Brain pericyte (primary cell): ENCODE data around the gene WNK1.
"Not testable (repeated sequence)": the region's sequence is repeated elsewhere in the genome, so short reads cannot be mapped to it uniquely, and the experiment has no call there.

ENCODE experiments used
- DNase-seq: peaks from one replicate; pipeline ENCODE4 v3.0.0-alpha.2; 2012; ENCODE audit warnings: low read depth, low spot score

The WNK1 gene

GRCh38 chr12:910416-910815 is 158.0 kb downstream of the WNK1 start:
- no peak for DNase-seq

DNA sequence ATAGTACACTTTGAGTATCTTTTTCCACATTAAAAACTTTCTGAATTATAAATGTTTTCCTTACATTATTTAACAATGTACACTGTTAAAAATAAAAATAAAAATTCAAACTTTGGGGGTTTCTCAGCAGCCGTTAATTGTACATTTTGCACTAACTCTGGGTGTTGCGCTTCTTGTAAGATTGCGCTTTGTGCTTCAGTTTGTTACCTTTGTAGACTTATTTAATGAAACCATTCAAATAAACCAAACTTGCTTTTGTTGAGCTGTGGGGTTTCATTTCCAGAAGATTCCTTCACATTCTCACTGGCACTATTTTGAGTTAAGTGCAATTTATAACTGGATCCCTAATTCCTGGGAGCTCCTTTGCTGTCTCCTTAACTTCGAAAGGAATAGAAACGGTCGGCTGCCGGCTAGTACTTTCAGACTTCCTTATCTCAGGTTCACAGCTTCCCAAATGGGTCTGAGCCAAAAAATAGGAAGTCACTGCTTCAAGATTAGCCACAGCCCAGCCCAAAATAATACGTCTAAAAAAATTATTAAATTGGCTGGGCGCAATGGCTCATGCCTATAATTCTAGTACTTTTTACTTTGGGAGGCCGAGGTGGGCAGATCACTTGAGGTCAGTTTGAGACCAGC is 158.9 kb downstream of the WNK1 start:
- DNase-seq = no peak

GRCh38 chr12:912466-913235 is 160.3 kb downstream of the WNK1 start:
- DNase-seq = no peak

- DNase-seq = no peak
Measured at GRCh38 chr12:913919-914698, 161.7 kb downstream of the WNK1 start.

DNA sequence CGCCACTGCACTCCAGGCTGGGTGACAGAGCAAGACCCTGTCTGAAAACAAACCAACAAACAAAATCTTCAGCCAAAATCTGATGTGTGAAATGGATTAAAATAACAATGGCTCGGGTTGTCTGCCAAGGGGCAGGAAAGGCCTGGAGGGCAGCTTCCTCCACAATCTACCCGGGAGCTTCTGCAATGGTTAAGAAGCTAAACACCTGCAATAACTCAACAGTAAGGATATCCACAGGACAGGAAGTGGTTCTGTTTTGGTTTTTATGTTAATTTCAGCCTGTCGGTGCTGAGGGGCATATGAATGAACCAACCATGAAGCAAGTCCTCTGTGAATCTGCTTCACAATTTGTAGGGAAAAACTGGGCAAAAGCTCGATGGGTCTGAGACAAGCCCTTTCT is 162.7 kb downstream of the WNK1 start:
- DNase-seq = no peak

- no peak for DNase-seq
Measured at GRCh38 chr12:916240-916639, 163.9 kb downstream of the WNK1 start.

DNA sequence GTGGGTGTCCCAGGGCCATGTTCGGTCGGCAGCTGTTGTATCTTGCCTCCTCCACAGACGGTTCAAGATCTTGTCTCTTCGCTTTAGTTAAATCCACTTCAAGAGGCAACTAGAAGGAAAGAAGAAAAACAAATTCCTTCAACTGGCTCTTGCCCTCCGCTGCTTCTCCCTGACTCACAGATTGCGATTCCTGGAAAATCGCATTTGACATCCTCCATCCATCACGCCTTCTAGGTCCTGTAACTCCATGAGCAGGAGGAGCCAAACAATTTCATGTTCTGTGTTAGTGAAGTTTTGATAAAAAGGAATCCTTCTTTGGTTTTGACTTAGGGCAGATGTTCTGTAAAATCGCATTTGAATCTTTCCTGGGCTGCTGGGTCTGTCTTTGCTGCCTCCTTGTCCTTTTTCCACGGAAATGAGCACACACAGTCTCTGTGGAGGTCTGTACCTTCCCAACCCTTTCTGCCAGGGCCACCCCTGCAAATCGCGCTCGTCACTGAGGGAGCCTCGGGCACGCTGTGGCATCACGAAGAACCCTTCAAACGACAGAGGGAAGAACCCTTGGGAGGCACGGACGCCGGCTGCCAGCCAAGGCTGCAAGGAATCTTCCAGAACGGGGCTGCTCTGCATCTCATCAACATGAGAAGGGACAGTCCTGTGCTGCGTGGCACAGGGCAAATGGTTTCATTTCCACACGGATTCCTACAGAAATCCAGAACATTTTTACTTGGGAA is 164.5 kb downstream of the WNK1 start:
- no peak for DNase-seq

DNA sequence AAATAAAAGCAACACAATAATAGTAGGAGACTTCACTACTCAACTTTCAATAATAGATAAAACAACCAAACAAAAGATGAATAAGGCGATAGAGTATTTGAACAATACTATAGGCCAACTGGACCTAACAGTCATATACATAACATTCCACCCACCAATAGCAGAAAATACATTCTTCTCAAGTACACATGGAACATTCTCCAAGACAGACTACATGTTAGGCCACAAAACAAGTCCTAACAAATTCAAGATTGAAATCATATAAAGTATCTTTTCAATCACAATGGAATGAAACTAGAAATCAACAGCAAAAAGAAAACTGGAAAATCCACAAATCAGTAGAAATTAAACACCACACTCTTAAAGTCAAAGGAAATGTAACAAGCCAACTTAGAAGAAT is 168.3 kb downstream of the WNK1 start:
- DNase-seq = no peak

- no peak for DNase-seq
Measured at GRCh38 chr12:922285-922684, 169.9 kb downstream of the WNK1 start.

GRCh38 chr12:926641-927040 is 174.3 kb downstream of the WNK1 start:
- no peak for DNase-seq

DNA sequence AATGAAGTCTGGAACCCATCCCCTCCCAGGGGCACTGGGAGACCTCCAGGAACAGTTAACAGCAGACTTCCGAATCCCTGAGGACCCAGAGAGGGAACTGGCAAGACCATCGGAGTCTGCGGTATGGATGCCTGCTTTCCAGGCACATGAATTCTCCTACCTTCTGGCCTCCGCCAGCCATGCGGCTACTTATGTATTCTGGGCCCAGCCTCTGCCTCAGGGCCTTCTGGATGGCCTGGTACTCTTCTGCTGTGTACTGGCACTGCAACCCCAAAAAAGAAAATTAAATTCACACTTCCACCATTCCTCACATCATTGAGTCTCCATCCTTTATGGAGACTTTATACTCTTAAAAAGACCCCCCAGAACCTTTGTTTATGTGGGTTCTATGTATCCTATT is 178.7 kb downstream of the WNK1 start:
- no peak for DNase-seq

GRCh38 chr12:931591-931990 is 179.2 kb downstream of the WNK1 start:
- DNase-seq = no peak

- not testable (repeated sequence) for DNase-seq
Measured at GRCh38 chr12:935891-936290, 183.5 kb downstream of the WNK1 start.

DNA sequence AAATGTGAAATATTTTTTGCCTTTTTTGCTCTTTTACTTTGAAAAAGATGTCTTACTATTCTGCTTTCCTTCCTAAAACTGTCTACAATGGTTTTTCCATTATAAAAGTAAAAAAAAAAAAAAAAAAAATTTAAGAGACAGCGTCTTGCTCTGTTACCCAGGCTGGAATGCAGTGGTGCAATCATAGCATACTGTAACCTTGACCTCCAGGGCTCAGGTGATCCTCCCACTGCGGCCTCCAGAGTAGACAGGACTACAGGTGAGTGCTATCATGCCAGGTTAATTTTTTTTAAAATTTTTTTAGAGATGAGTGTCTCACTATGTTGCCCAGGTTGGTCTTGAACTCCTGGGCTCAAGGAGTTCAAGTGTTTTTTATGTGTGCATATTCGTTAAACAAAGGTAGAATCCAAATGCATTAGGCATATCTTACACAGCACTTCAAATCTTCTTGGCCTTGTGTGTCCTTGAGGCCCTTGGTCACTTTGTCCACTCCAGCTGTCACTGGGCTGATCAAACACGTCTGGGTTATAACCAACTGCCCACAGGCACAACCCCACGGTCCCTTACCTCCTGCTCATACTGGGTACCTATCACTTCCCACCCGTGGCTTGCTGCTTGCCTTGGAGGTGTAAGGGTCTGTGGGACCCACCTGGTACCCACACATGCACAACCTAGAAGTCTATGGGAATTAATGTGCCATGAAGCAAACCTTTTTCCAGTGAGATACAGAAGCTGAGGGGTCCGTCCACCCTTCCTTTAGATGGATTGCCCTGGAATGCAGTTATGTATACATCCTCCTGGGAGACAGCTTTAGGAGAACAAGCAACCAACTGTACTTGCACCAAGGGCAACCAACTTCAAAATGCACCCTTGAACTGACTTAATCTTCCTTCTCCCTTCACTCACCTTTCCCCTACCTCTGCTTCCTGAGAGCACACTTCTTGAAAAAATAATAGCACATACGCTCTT is 184.3 kb downstream of the WNK1 start:
- no peak for DNase-seq

DNA sequence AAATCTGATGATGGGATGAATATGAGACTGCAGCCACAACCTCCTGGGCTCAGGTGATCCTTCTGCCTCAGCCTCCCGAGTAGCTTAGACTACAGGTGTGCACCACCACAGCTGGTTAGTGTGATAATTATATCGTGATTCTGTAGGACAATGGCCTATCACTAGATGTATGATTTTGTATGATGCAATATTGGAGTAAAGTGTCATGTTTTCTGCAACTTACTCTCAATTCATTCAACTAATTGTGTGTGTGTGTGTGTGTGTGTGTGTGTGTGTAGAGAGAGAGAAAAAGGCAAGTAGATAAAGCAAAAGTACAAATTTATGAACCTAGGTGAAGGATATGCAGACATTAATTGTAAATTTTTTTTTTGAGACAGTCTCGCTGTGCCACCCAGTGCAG is 186.4 kb downstream of the WNK1 start:
- DNase-seq = no peak

DNA sequence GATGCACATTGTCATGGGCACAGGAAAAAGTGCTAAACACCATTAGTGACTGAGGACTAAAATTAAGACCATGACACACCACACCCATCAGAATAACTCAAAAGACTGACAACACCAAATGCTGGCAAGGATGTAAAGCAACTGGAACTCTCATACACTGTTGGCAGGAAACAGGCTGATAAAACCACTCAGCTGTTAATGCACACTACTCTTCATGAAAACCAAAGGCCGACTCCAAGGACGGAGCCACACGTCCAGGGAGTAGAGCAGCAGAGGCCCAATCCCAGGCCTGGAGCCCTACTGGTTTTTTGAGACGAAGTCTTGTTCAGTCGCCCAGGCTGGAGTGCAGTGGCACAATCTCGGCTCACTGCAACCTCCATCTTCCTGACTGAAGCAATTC is 190.7 kb downstream of the WNK1 start:
- DNase-seq = no peak

GRCh38 chr12:944211-944610 is 191.8 kb downstream of the WNK1 start:
- no peak for DNase-seq

DNA sequence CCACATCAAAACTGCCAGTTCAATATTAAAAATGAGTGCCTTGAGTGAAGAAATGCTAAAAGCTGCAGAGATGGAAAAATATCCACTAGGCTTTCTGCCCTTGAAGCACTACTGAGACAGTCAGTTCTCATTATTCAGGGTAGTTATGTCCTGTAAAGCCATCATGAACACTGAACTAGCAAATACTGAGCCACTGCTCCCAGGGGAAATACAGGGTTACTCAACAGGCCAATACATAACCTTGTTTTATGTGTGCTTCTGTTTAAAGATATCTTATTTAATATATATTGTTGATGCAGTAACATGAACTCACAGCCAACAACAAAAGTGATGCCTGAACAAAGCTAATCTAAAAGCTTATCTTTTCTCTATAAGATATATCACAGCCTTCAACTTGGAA is 193.8 kb downstream of the WNK1 start:
- no peak for DNase-seq

DNA sequence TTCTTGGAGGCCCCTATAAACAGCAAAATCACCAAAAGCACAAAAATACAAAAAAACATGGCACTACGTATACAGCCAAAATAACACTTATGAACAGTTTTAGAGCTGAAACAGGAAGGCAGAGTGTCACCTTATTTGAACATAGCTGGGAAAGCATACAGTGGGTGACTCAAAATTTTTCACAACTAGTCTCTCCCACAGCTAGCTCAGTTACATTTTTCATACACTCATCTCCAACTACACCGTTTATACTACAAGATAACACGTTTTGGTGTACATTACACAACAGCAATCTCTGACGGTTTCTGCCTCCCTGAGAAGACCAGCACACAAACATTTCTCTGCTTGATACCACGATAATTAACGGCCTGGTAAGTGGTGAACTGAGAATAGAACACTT is 194.3 kb downstream of the WNK1 start:
- no peak for DNase-seq

- no peak for DNase-seq
Measured at GRCh38 chr12:948238-948637, 195.9 kb downstream of the WNK1 start.
